SIG-M5 treated with dmso at 0.1 percent for 504 hours (cell line): ENCODE measurements around the gene BPIFB1.

Source experiments
- DNase-seq: peaks from one replicate; lab custom pipeline; 2025; ENCODE audit not compliant: unreplicated experiment; lab: John Stamatoyannopoulos, UW

The BPIFB1 gene

DNA sequence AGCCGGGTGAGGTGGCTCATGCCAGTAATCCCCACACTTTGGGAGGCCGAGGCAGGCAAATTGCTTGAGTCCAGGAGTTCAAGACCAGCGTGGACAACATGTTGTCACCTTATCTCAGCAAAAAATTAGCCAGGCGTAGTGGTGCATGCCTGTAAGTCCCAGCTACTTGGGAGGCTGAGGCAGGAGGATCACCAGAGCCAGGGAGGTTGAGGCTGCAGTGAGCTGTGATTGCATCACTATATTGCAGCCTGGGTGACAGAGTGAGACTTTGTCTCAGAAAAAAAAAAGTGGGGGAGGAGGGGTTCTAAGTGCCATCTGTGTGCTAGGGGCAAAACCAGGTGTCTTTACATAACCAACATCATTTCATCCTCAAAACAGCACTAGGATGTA, 70.0 kb downstream of the BPIFB1 start:
- DNase-seq: no peak
